Measurements from ENCODE around the gene ZNF98. TPM values are rescaled to one million over a fixed set of nuclear protein-coding genes. Genes with fewer than 3 reads are reported as not detected.

The ZNF98 gene
- total RNA-seq (2014; rRNA removed; shearing (Covaris generic)) (not detected in 2 replicates), polyA plus RNA-seq (2016; fragmentation: Nextera tagmentation; extraction: Ambion mirVana) (not detected in 2 replicates)

DNA sequence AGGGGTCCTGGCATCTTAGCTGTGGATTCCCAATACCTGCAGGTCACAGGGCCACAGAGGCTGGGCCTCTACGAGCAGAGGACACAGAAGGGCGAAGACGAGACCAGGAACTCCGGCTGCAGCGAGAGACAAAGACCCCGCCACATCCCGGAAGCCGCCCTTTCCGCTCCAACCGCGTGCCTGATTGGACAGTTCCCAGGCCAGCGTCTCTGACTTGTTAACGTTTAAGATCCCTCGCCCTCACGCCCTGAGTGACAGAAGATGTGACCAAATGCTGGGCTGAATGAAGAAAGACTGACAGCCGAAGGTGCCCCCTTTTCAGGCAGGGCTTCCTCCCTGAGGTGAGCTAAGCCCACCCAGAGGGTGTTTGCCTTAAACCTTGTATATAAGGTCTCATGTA lies at the start of gene ZNF98:
Gene ZNF98, minus strand, starts transcription at position 136 of the 400 bp plus-strand sequence. Its CDS starts 122 bp downstream, at position 14.
- no peaks in the 10 kb centered on the region for H3K4me1 ChIP-seq (ENCODE audit: insufficient read depth)
- WGBS, 2 experiments (ENCODE audit: low coverage in 1 of 2, low lambda C conversion rate in 2 of 2, missing lambda C conversion rate in 2 of 2), result 9 to 10% methylated on average over 16 of the region's 16 CpGs
- in situ Hi-C loops (cut with MboI), result no loop called here
- DNase-seq, result no peak
- no peaks in the 10 kb centered on the region for H4K20me1 ChIP-seq (ENCODE audit: insufficient read depth)
- H3K79me2 ChIP-seq (ENCODE audit: insufficient read depth), result no peaks in the 10 kb centered on the region
- H3K27ac ChIP-seq, result no peak within 1 kb of the TSS
- H2AFZ ChIP-seq, result no peak within 1 kb of the TSS
- no peaks in the 10 kb centered on the region for H3F3A ChIP-seq (ENCODE audit: insufficient read depth)
- TF ChIP-seq EZH2phosphoT487 (IDR thresholded peaks at IDR 0.05; ENCODE audit: insufficient read depth, low read depth) (no peak), EZH2 (IDR thresholded peaks at IDR 0.05; ENCODE audit: insufficient read depth, poor library complexity, severe bottlenecking) (no peak)
- H3K4me3 ChIP-seq, result no peak within 1 kb of the TSS
- H3K27me3 ChIP-seq (replicated peaks; ENCODE audit: insufficient read depth), result no peaks in the 10 kb centered on the region
- no peaks in the 10 kb centered on the region for H3K9me2 ChIP-seq (ENCODE audit: insufficient read depth)
- H3K36me3 ChIP-seq (ENCODE audit: low read depth), result no peaks in the 10 kb centered on the region
- no peak within 1 kb of the TSS for H3K4me2 ChIP-seq (ENCODE audit: unreplicated experiment)
- H3K9me3 ChIP-seq (ENCODE audit: low read depth), result no peaks in the 10 kb centered on the region
- no peak within 1 kb of the TSS for H3K9ac ChIP-seq

GRCh38 chr19:22446605-22447004 lies 24.5 kb upstream of the ZNF98 start:
- Histone ChIP-seq H3K27ac (no peak overlapping the region), H3K4me2 (ENCODE audit: unreplicated experiment) (no peak overlapping the region), H3F3A (ENCODE audit: insufficient read depth) (no peaks in the 10 kb centered on the region), H3K36me3 (ENCODE audit: low read depth) (no peaks in the 10 kb centered on the region), H4K20me1 (ENCODE audit: insufficient read depth) (no peaks in the 10 kb centered on the region), H3K9ac (no peak overlapping the region), H3K9me3 (ENCODE audit: low read depth) (no peaks in the 10 kb centered on the region), H3K4me3 (no peak overlapping the region), H3K4me1 (ENCODE audit: insufficient read depth) (no peaks in the 10 kb centered on the region), H2AFZ (no peak overlapping the region), H3K79me2 (ENCODE audit: insufficient read depth) (no peaks in the 10 kb centered on the region), H3K9me2 (ENCODE audit: insufficient read depth) (no peaks in the 10 kb centered on the region), H3K27me3 (replicated peaks; ENCODE audit: insufficient read depth) (no peaks in the 10 kb centered on the region)
- TF ChIP-seq EZH2 (IDR thresholded peaks at IDR 0.05; ENCODE audit: insufficient read depth, poor library complexity, severe bottlenecking) (no peak), EZH2phosphoT487 (IDR thresholded peaks at IDR 0.05; ENCODE audit: insufficient read depth, low read depth) (no peak)
- DNase-seq, result no peak
- in situ Hi-C loops (cut with MboI), result no loop called here
- WGBS, 2 experiments (ENCODE audit: low coverage in 1 of 2, low lambda C conversion rate in 2 of 2, missing lambda C conversion rate in 2 of 2), result 6 to 12% methylated on average over 3 of the region's 3 CpGs

DNA sequence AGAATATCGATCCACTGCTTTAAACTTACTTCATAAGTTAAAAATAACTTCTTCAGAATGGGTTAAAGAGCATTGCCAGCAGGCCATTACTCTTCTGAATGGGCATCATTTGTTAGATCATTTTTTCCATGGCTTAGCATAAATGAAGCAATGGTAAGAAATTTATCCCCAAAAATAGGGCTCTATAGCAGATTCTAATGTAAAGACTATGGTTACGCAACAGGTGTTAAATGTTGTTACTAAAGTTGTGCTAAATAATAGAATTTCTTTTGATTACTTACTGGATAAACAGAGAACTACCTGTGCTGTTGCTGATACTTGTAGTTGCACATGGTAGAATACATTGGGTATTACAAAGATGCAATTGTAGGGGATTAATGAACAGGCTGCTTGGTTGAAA lies 15.9 kb upstream of the ZNF98 start:
- DNase-seq, result no peak
- H3K79me2 ChIP-seq (ENCODE audit: insufficient read depth), result no peaks in the 10 kb centered on the region
- H4K20me1 ChIP-seq (ENCODE audit: insufficient read depth), result no peaks in the 10 kb centered on the region
- H3K9ac ChIP-seq, result no peak overlapping the region
- in situ Hi-C loops (cut with MboI), result no loop called here
- no peaks in the 10 kb centered on the region for H3K27me3 ChIP-seq (replicated peaks; ENCODE audit: insufficient read depth)
- no peak overlapping the region for H3K4me2 ChIP-seq (ENCODE audit: unreplicated experiment)
- H3K27ac ChIP-seq, result no peak overlapping the region
- no peaks in the 10 kb centered on the region for H3F3A ChIP-seq (ENCODE audit: insufficient read depth)
- H2AFZ ChIP-seq, result no peak overlapping the region
- no peak for TF ChIP-seq EZH2 (IDR thresholded peaks at IDR 0.05; ENCODE audit: insufficient read depth, poor library complexity, severe bottlenecking)
- TF ChIP-seq EZH2phosphoT487 (IDR thresholded peaks at IDR 0.05; ENCODE audit: insufficient read depth, low read depth), result no peak
- no peaks in the 10 kb centered on the region for H3K9me2 ChIP-seq (ENCODE audit: insufficient read depth)
- WGBS, 2 experiments (ENCODE audit: low coverage in 1 of 2, low lambda C conversion rate in 2 of 2, missing lambda C conversion rate in 2 of 2), result 47 to 53% methylated on average over 2 of the region's 2 CpGs
- H3K36me3 ChIP-seq (ENCODE audit: low read depth), result no peaks in the 10 kb centered on the region
- H3K9me3 ChIP-seq (ENCODE audit: low read depth), result no peaks in the 10 kb centered on the region
- H3K4me3 ChIP-seq, result no peak overlapping the region
- H3K4me1 ChIP-seq (ENCODE audit: insufficient read depth), result no peaks in the 10 kb centered on the region

DNA sequence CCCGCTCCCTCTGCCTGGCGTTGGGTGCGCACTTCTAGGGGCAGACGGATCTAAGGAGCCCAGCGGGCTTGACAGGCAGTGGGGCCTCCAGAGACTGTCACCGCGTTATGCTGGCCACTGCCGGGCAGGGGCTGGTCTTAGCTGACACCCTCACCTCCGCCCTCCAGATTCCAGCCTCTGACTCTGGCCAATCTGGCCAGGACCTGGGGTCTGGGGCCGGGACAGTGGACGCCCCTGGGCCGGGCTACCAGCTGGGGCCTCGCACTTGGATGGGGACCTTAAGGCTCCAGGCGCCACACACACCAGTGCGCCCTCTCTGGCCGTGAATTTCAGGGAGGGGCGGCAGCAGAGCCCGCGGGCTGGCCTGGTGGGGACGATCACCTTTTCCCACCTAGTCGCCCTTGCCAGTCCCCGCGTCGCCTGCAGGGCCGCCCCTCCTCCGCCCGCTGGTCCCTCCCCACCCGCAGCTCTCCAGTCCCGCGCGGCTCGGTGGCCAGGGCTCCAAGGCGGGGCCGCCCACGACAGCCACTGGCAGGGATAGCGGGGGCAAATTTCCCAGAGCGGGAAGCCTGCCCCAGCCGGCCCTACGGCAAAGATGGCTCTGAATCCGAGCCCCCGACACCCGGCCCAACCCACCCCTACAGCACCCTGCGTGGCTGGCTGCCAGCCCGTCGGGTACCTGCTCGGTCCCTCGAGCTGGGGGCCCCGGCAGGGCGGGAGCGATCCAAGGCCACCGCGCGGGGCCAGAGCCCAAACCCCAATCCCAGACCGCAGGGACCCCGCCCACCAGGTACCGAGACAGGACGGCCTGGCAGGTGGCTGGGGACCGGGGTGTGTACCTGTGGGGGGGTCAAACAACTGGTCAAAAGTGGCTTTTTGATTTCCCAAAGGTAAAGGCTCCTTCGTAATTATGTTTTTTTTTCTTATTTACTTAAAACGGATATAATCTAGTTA lies 6.1 kb upstream of the ZNF98 start:
- no peaks in the 10 kb centered on the region for H3K27me3 ChIP-seq (replicated peaks; ENCODE audit: insufficient read depth)
- H3K4me2 ChIP-seq (ENCODE audit: unreplicated experiment), result no peak overlapping the region
- 6 to 7% methylated on average over 27 to 58 of the region's 60 CpGs for WGBS, 2 experiments (ENCODE audit: low coverage in 1 of 2, low lambda C conversion rate in 2 of 2, missing lambda C conversion rate in 2 of 2)
- H3K9me3 ChIP-seq (ENCODE audit: low read depth), result no peaks in the 10 kb centered on the region
- H3K27ac ChIP-seq, result no peak overlapping the region
- H3K36me3 ChIP-seq (ENCODE audit: low read depth), result no peaks in the 10 kb centered on the region
- no peaks in the 10 kb centered on the region for H3K9me2 ChIP-seq (ENCODE audit: insufficient read depth)
- no peak overlapping the region for H3K9ac ChIP-seq
- in situ Hi-C loops (cut with MboI), result no loop called here
- no peaks in the 10 kb centered on the region for H4K20me1 ChIP-seq (ENCODE audit: insufficient read depth)
- no peak overlapping the region for H2AFZ ChIP-seq
- H3K4me1 ChIP-seq (ENCODE audit: insufficient read depth), result no peaks in the 10 kb centered on the region
- no peak for DNase-seq
- no peak for TF ChIP-seq EZH2 (IDR thresholded peaks at IDR 0.05; ENCODE audit: insufficient read depth, poor library complexity, severe bottlenecking)
- TF ChIP-seq EZH2phosphoT487 (IDR thresholded peaks at IDR 0.05; ENCODE audit: insufficient read depth, low read depth), result no peak
- no peak overlapping the region for H3K4me3 ChIP-seq
- no peaks in the 10 kb centered on the region for H3K79me2 ChIP-seq (ENCODE audit: insufficient read depth)
- no peaks in the 10 kb centered on the region for H3F3A ChIP-seq (ENCODE audit: insufficient read depth)
